SU-DHL-6 (cell line): ENCODE measurements around the gene WFDC6.

Experiments used
- H2AFZ ChIP-seq: fragments of 200-600 bp; sonication (generic); 2 replicates; pipeline ENCODE4 v1.6.1; 2014; ENCODE audit warnings: low read depth, mild to moderate bottlenecking, moderate library complexity, mixed read lengths, antibody characterized with exemption, low read length; ENCODE audit not compliant: severe bottlenecking
- H3F3A ChIP-seq: fragments of 200-600 bp; shearing (Covaris generic); 2 replicates; pipeline ENCODE4 v1.6.0; 2016; ENCODE audit warnings: antibody characterized with exemption, mild to moderate bottlenecking; ENCODE audit not compliant: insufficient read depth
- H3K27ac ChIP-seq: fragments of 200-600 bp; sonication (generic); 2 replicates; pipeline ENCODE4 v1.5.1; 2016; ENCODE audit warnings: low read depth, mild to moderate bottlenecking, low read length, moderate library complexity, mixed read lengths
- H3K27me3 ChIP-seq: fragments of 200-600 bp; sonication (generic), shearing (Covaris generic); 2 replicates; pipeline ENCODE4 v1.6.0; 2014; ENCODE audit warnings: mild to moderate bottlenecking, low read length
- H3K36me3 ChIP-seq: fragments of 200-600 bp; sonication (generic); 2 replicates; pipeline ENCODE4 v1.6.1; 2014; ENCODE audit warnings: mild to moderate bottlenecking, low read length, mixed read lengths
- H3K4me2 ChIP-seq: fragments of 300-600, 200-600 bp; shearing (Covaris generic), sonication (generic); 2 replicates; pipeline ENCODE4 v1.6.0; 2014; ENCODE audit warnings: low read length, low read depth, mild to moderate bottlenecking; ENCODE audit not compliant: poor library complexity, severe bottlenecking
- H3K4me3 ChIP-seq: fragments of 200-600 bp; sonication (generic); 2 replicates; pipeline ENCODE4 v1.5.1; 2014; ENCODE audit warnings: antibody characterized with exemption, low read length, mild to moderate bottlenecking, mixed read lengths; ENCODE audit not compliant: insufficient read depth, poor library complexity, severe bottlenecking
- H3K79me2 ChIP-seq: fragments of 200-600 bp; sonication (generic); 2 replicates; pipeline ENCODE4 v1.6.1; 2014; ENCODE audit warnings: mild to moderate bottlenecking, low read length, moderate library complexity; ENCODE audit not compliant: insufficient read depth
- H3K9ac ChIP-seq: fragments of 200-600 bp; sonication (generic); 2 replicates; pipeline ENCODE4 v1.7.0; 2014; ENCODE audit warnings: mild to moderate bottlenecking, low read length
- H3K9me2 ChIP-seq: fragments of 200-600 bp; sonication (generic); replicated peaks from 2 replicates; pipeline ENCODE4 v1.6.1; 2014; ENCODE audit warnings: low read length; ENCODE audit not compliant: insufficient read depth
- H3K9me3 ChIP-seq: fragments of 200-600 bp; sonication (generic); 2 replicates; pipeline ENCODE4 v1.6.1; 2014; ENCODE audit warnings: low read length, mixed read lengths; ENCODE audit not compliant: insufficient read depth
- H4K20me1 ChIP-seq: fragments of 200-600 bp; sonication (generic); 2 replicates; pipeline ENCODE4 v1.6.1; 2014; ENCODE audit warnings: low read depth, mild to moderate bottlenecking, antibody characterized with exemption, low read length, moderate library complexity, mixed read lengths
- EZH2phosphoT487 ChIP-seq: fragments of 200-600 bp; sonication (generic), shearing (Covaris generic); conservative IDR thresholded peaks from 2 replicates; pipeline ENCODE4 v1.6.1; 2018; ENCODE audit warnings: mild to moderate bottlenecking, antibody characterized with exemption, low read length, moderate library complexity, mixed read lengths
- TF ChIP-seq, protein P1 (sequence below): fragments of 200-600 bp; sonication (generic); IDR thresholded peaks from one replicate; pipeline ENCODE4 v1.5.1; 2017; ENCODE audit warnings: antibody characterized with exemption, mild to moderate bottlenecking, low read length, moderate library complexity; ENCODE audit not compliant: insufficient read depth, poor library complexity, severe bottlenecking

WFDC6 gene

DNA sequence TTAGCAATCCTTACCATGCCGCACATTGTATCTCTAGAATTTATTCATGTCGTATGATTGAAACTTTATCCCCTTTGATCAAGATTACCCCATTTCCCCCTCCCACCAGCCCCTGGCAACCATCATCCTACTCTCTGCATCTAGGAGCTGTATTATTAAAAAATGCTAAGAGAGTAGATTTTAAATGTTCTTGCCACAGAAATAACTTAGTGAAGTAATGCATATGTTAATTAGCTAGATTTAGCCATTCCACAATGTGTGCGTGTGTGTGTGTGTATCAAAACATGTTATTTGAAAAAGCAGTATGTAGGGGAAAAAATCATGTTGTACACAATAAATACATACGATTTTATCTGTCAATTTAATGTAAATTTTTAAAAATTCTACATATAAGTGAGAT is 12.0 kb downstream of the WFDC6 start:
- Histone ChIP-seq H3K27me3 (no peaks in the 10 kb centered on the region), H3K9me2 (no peaks in the 10 kb centered on the region), H3K79me2 (no peaks in the 10 kb centered on the region), H3K36me3 (no peaks in the 10 kb centered on the region), H3K4me3 (no peak overlapping the region), H3K4me2 (no peak overlapping the region), H3F3A (no peaks in the 10 kb centered on the region), H3K9me3 (no peaks in the 10 kb centered on the region), H3K27ac (no peak overlapping the region), H3K9ac (no peak overlapping the region), H4K20me1 (no peaks in the 10 kb centered on the region), H2AFZ (no peak overlapping the region)
- TF ChIP-seq, protein P1, sequence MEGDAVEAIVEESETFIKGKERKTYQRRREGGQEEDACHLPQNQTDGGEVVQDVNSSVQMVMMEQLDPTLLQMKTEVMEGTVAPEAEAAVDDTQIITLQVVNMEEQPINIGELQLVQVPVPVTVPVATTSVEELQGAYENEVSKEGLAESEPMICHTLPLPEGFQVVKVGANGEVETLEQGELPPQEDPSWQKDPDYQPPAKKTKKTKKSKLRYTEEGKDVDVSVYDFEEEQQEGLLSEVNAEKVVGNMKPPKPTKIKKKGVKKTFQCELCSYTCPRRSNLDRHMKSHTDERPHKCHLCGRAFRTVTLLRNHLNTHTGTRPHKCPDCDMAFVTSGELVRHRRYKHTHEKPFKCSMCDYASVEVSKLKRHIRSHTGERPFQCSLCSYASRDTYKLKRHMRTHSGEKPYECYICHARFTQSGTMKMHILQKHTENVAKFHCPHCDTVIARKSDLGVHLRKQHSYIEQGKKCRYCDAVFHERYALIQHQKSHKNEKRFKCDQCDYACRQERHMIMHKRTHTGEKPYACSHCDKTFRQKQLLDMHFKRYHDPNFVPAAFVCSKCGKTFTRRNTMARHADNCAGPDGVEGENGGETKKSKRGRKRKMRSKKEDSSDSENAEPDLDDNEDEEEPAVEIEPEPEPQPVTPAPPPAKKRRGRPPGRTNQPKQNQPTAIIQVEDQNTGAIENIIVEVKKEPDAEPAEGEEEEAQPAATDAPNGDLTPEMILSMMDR, result no peak
- TF ChIP-seq EZH2phosphoT487, result no peak

DNA sequence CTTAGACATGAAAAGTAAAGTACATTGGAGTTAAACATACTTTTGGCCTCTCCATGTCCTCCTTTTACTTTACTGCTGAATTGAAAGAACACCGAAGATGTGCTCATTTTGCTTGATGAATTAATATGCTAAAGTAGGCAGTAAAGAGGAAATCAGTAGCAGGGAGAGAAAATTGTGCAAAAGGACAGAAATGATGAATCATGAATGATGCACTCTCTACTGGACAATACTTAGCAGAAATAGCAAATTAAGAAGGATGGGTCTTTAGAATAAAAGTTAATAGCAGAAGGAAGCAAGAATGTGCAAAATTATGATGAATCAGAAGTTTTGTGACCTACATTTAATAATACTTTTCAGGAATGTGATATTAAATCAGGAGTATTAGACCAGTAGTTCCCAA is 15.5 kb downstream of the WFDC6 start:
- Histone ChIP-seq H3K9me3 (no peaks in the 10 kb centered on the region), H3F3A (no peaks in the 10 kb centered on the region), H3K36me3 (no peaks in the 10 kb centered on the region), H3K4me2 (no peak overlapping the region), H2AFZ (no peak overlapping the region), H4K20me1 (no peaks in the 10 kb centered on the region), H3K27me3 (no peaks in the 10 kb centered on the region), H3K9ac (no peak overlapping the region), H3K79me2 (no peaks in the 10 kb centered on the region), H3K9me2 (no peaks in the 10 kb centered on the region), H3K4me3 (no peak overlapping the region), H3K27ac (no peak overlapping the region)
- TF ChIP-seq, protein P1, result no peak
- TF ChIP-seq EZH2phosphoT487, result no peak

DNA sequence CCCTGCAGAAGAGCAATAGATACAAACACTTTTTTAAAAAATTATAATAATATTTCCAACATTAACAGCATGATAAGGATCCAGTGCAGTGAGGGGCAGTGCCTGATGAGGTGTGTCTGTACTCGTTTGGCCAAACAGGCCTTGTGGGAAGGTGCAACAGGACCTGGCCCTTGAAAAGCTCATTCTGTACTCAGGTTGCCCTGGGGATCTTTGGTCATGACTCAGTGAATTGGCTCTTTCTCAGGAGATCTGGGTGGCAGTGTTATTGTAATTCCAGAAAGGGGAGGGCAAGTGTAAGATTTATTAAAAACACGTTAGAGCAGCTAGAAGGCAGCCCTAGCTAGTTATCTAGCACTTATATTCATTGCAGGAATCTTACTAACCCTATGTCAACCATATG is 21.0 kb downstream of the WFDC6 start:
- Histone ChIP-seq H3F3A (no peaks in the 10 kb centered on the region), H2AFZ (no peak overlapping the region), H3K9me2 (no peaks in the 10 kb centered on the region), H3K79me2 (no peaks in the 10 kb centered on the region), H3K4me2 (no peak overlapping the region), H3K9ac (no peak overlapping the region), H3K4me3 (no peak overlapping the region), H3K9me3 (no peaks in the 10 kb centered on the region), H4K20me1 (no peaks in the 10 kb centered on the region), H3K36me3 (no peaks in the 10 kb centered on the region), H3K27me3 (no peaks in the 10 kb centered on the region), H3K27ac (no peak overlapping the region)
- TF ChIP-seq, protein P1, result no peak
- TF ChIP-seq EZH2phosphoT487, result no peak
